ENCODE data around the gene OR10W1.

The OR10W1 gene, protein sequence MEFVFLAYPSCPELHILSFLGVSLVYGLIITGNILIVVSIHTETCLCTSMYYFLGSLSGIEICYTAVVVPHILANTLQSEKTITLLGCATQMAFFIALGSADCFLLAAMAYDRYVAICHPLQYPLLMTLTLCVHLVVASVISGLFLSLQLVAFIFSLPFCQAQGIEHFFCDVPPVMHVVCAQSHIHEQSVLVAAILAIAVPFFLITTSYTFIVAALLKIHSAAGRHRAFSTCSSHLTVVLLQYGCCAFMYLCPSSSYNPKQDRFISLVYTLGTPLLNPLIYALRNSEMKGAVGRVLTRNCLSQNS

DNA sequence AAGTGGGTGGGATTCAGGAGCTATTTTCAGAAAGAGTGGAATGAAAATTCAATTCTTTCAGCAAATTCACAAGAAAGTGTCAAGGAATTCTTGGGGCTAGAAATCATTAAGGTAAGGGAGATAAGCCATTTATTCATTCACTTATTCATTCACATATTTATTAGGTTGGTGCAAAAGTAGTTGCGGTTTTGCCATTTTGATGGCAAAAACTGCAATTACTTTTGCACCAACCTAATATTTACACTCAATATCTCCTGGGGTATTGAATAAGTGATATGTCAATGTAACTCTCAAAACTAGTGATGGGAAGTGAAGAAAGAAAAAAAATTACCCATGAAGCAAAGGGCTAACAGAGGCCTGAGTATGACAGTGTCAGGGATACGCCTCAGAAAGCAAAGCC, at the start of gene OR10W1:
TSS of gene OR10W1 (minus strand) at position 119 of the 400 bp plus-strand sequence. CDS start 402 bp downstream, outside the sequence.
- DNase-seq: no peak

DNA sequence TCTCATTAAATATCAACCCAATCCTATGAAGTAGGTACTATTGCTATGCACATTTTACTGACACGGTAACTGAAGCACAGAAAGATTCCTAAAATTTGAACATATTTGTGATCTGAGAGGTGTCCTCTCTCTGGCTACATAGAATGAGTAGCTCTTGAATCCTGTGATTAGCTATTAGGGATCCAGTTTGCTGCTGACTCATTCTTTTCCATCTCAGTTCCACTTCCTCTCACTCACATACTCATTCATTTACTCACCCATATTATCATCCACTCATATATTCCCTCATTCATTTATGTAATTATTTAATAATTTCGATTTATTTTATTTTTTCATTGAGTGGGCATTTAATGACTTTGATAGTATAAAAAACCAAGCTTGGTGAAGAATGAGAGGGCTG, 48.1 kb upstream of the OR10W1 start:
- DNase-seq: no peak

GRCh38 chr11:58301576-58301975, 33.5 kb upstream of the OR10W1 start:
- DNase-seq: no peak

- no peak for DNase-seq
These were observed 24.0 kb upstream of the OR10W1 start for GRCh38 chr11:58292017-58292416.

- DNase-seq: no peak
These were observed 21.2 kb upstream of the OR10W1 start for GRCh38 chr11:58289266-58289665.

DNA sequence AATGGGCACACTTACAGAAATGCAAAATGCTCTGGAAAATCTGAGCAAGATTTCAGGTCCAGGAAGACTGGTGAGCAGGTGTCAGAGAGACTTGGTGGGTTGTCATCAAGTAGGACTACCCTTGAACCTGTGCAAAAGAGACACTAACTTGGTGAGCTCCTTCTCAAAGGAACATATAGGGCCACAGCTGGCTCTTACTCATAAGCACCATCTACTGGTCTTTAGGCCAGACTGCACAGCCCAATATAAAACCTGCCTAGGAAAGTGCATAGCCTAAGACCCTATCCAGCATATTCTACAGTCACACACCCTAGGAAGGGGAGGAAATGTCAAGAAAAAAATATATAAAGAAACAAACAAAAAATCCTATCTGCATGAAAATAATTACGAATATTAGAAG, 18.2 kb upstream of the OR10W1 start:
- DNase-seq: no peak

DNA sequence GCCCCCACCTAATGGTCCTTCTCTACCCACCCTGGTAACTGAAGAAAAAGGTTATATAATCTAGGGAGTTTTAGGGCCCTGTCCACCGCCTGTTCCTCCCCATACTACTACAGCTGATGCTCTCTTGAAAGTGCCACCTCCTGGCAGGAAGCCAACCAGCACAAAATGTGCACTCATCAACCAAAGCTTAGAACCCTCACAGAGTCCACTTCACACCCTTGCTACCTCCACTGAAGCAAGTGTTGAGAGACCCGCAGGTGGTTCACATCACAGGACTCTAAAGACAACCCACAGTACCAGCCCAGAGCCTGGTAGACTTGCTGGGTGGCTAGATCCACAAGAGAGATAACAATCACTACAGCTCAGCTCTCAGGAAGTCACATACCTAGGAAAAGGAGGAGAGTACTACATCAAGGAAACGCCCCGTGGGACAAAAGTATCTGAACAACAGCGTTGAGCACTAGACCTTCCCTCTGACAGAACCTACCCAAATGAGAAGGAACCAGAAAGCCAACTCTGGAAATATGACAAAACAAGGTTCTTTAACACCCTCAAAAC, 17.5 kb upstream of the OR10W1 start:
- no peak for DNase-seq

DNA sequence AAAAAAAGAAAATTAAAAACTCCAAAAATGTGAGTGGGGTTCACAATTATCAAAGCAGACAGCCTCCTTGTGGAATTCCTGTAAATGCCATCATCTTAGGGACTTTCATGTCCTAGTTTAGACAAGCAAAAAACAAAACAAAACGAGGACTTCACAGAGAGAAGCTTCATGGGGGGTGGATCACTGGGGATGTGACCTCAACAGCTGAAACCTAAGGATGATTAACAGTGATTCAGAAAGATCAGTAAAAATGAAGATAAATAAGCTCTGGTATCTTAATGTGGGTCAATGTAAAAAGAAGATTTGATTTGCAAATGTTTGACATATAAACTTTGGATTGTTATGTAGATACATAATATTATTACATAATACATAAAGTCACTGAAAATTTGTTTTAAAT, 8.1 kb upstream of the OR10W1 start:
- no peak for DNase-seq

DNA sequence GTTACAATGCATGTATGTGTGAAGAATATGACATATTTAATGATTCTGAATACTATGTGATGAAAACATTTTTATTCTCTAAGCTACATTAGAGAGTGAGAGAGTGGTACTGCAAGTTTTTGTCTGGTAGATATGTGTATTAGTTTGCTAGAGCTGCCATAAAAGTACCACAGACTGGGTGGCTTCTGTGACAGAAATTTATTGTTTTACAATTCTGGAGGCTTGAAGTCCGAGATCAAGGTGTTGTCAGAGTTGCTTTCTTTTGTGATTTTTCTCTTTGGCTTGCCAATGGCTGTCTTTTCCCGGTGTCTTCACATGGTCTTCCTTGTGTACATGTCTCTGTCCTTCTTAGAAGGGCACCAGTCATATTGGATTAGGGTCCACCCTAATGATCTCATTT, 6.9 kb upstream of the OR10W1 start:
- no peak for DNase-seq

GRCh38 chr11:58259983-58260382, 8.1 kb downstream of the OR10W1 start:
- no peak for DNase-seq

GRCh38 chr11:58254936-58255335, 13.1 kb downstream of the OR10W1 start:
- no peak for DNase-seq

DNA sequence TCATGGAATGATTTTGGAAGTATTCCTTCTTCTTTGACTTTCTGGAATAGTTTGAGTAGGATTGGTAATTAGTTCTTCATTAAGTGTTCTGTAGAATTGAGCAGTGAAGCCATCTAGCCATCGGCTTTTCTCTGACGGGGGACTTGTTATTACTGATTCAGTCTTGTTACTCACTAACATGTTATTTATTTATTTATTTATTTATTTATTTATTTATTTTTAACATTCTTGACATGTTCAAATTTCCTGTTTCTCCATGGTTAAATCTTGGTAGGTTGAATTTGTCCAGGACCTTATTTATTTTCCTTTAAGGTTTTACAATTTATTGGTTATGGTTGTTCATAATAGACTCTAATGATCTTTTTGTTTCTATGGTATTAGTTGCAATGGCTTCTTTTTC, 24.1 kb downstream of the OR10W1 start:
- DNase-seq: no peak

DNA sequence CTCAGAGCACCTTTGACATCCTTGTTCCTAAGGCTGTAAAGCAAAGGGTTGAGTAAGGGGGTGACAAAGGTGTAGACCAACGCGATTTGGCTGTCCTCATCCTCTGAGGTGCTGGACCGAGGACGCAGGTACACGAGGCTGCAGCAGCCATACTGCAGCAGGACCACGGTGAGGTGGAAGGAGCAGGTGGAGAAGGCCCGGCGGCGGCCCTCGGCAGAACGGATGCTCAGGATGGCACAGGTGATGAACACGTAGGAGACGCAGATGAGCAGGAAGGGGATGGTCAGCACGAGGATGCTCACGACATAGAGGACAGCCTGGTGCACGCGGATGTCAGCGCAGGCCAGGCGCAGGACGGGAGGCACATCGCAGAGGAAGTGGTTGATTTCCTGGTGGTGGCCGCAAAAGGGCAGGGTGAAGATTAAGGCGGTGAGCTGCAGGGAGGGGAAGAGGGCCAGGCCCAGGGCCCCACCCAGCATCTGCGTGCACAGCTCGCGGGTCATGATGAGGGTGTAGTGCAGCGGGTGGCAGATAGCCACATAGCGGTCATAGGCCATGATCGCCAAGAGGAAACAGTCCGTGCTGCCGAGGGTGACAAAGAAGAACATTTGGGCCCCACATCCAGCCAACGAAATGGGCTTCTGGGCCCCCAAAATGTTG, 40.0 kb downstream of the OR10W1 start:
- DNase-seq: no peak

- DNase-seq: no peak
These were observed 45.3 kb downstream of the OR10W1 start for GRCh38 chr11:58222721-58223120.
